GM23338 (cell line): ENCODE data around the gene THY1. TPM values are rescaled to one million over a fixed set of nuclear protein-coding genes. Genes with fewer than 3 reads are reported as not detected.
A peak's percentile ranks its signal among the peaks of the same experiment; 100 is the strongest.

Source experiments
- ATAC-seq: fragments of 200-7000 bp; cut with Tn5 transposase; 3 replicates; pipeline ENCODE4 v1.9.1; 2020
- DNase-seq: peaks from one replicate; pipeline ENCODE4 v3.0.0-alpha.2; 2015; ENCODE audit warnings: low spot score
- H2AFZ ChIP-seq: fragments of 200-600 bp; sonication (generic); 2 replicates; pipeline ENCODE4 v1.8.0; 2016; ENCODE audit warnings: antibody characterized with exemption, mild to moderate bottlenecking, moderate library complexity
- H3F3A ChIP-seq: fragments of 200-600 bp; sonication (generic); replicated peaks from 2 replicates; pipeline ENCODE4 v1.8.0; 2017; ENCODE audit warnings: antibody characterized with exemption, mixed run types, low read depth
- H3K27ac ChIP-seq: fragments of 200-600 bp; sonication (generic); 2 replicates; pipeline ENCODE4 v1.6.1; 2016; ENCODE audit warnings: low read depth
- H3K27me3 ChIP-seq: fragments of 200-600 bp; sonication (generic); 2 replicates; pipeline ENCODE4 v1.8.0; 2016; ENCODE audit warnings: mild to moderate bottlenecking, mixed run types, moderate library complexity; ENCODE audit not compliant: insufficient read depth
- H3K36me3 ChIP-seq: fragments of 200-600 bp; sonication (generic); 2 replicates; pipeline ENCODE4 v1.8.0; 2016; ENCODE audit warnings: mild to moderate bottlenecking; ENCODE audit not compliant: insufficient read depth
- H3K4me1 ChIP-seq: fragments of 200-600 bp; sonication (generic); 2 replicates; pipeline ENCODE4 v1.8.0; 2016; ENCODE audit warnings: mild to moderate bottlenecking, moderate library complexity; ENCODE audit not compliant: insufficient read depth
- H3K4me2 ChIP-seq: fragments of 200-600 bp; sonication (generic); 2 replicates; pipeline ENCODE4 v1.7.1; 2017; ENCODE audit warnings: mixed run types
- H3K4me3 ChIP-seq: fragments of 200-600 bp; sonication (generic); 2 replicates; pipeline ENCODE4 v1.6.1; 2016; ENCODE audit warnings: mixed run types
- H3K79me2 ChIP-seq: fragments of 200-600 bp; sonication (generic); replicated peaks from 2 replicates; pipeline ENCODE4 v1.8.0; 2017; ENCODE audit warnings: mild to moderate bottlenecking; ENCODE audit not compliant: insufficient read depth
- H3K9me2 ChIP-seq: fragments of 200-600 bp; sonication (generic); 2 replicates; pipeline ENCODE4 v1.8.0; 2017; ENCODE audit not compliant: insufficient read depth
- H4K20me1 ChIP-seq: fragments of 200-600 bp; sonication (generic); replicated peaks from 2 replicates; pipeline ENCODE4 v1.8.0; 2017; ENCODE audit warnings: mild to moderate bottlenecking; ENCODE audit not compliant: insufficient read depth
- H3K27ac Mint-ChIP-seq: 2 replicates; pipeline ENCODE4 v1.8.0; 2020; ENCODE audit warnings: inconsistent platforms, mild to moderate bottlenecking, moderate library complexity, mixed read lengths
- H3K27me3 Mint-ChIP-seq: 3 replicates; pipeline ENCODE4 v1.8.0; 2022; ENCODE audit warnings: low read depth, mild to moderate bottlenecking, moderate library complexity, mixed read lengths, inconsistent platforms; ENCODE audit not compliant: insufficient read depth, poor library complexity
- H3K36me3 Mint-ChIP-seq: 3 replicates; pipeline ENCODE4 v1.8.0; 2021; ENCODE audit warnings: low read depth, mild to moderate bottlenecking, inconsistent platforms, moderate library complexity, mixed read lengths
- H3K4me1 Mint-ChIP-seq: 3 replicates; pipeline ENCODE4 v1.8.0; 2020; ENCODE audit warnings: mild to moderate bottlenecking, inconsistent platforms, mixed read lengths
- H3K4me3 Mint-ChIP-seq: 3 replicates; pipeline ENCODE4 v1.8.0; 2021; ENCODE audit warnings: moderate library complexity, mild to moderate bottlenecking, inconsistent platforms, mixed read lengths
- H3K9me3 Mint-ChIP-seq: 3 replicates; pipeline ENCODE4 v1.8.0; 2020; ENCODE audit warnings: moderate library complexity, mild to moderate bottlenecking, inconsistent platforms, mixed read lengths
- CREB1 ChIP-seq: fragments of 250-450 bp; sonication (Bioruptor Pico); IDR thresholded peaks from 2 replicates; pipeline ENCODE4 v1.5.0; 2020; ENCODE audit warnings: low read depth, mild to moderate bottlenecking, moderate library complexity
- CTCF ChIP-seq, 2 experiments: fragments of 200-600 bp in 1 of 2; sonication (generic) in 1 of 2; conservative IDR thresholded peaks; 2 replicates each; pipeline versions ENCODE4 v1.5.1 to v1.6.1; 2016 to 2017; ENCODE audit warnings: antibody characterized with exemption in 2 of 2, low read depth in 2 of 2, mild to moderate bottlenecking in 2 of 2, moderate library complexity in 1 of 2
- EZH2 ChIP-seq: fragments of 200-600 bp; sonication (generic); IDR thresholded peaks from one replicate; pipeline ENCODE4 v1.8.0; 2017; ENCODE audit warnings: antibody characterized with exemption, mild to moderate bottlenecking, low read depth; ENCODE audit not compliant: unreplicated experiment
- EZH2phosphoT487 ChIP-seq: fragments of 200-600 bp; sonication (generic); IDR thresholded peaks from one replicate; pipeline ENCODE4 v1.8.1; 2018; ENCODE audit warnings: antibody characterized with exemption; ENCODE audit not compliant: unreplicated experiment
- NANOG ChIP-seq: IDR thresholded peaks from 2 replicates; pipeline ENCODE4 v1.6.1; 2016; ENCODE audit warnings: antibody characterized with exemption, borderline replicate concordance
- POLR2AphosphoS5 ChIP-seq: IDR thresholded peaks from 2 replicates; pipeline ENCODE4 v1.6.1; 2016; ENCODE audit warnings: antibody characterized with exemption, low read depth
- ZNF114 ChIP-seq: fragments of 250-450 bp; sonication (Bioruptor Pico); IDR thresholded peaks from 2 replicates; pipeline ENCODE4 v1.5.0; 2020; ENCODE audit warnings: mild to moderate bottlenecking, moderate library complexity
- ZNF331 ChIP-seq: fragments of 250-450 bp; sonication (Bioruptor Pico); IDR thresholded peaks from 2 replicates; pipeline ENCODE4 v1.5.0; 2020; ENCODE audit warnings: low read depth, mild to moderate bottlenecking, moderate library complexity
- ZNF462 ChIP-seq: fragments of 250-450 bp; sonication (Bioruptor Pico); IDR thresholded peaks from 2 replicates; pipeline ENCODE4 v1.5.0; 2020; ENCODE audit warnings: mild to moderate bottlenecking, moderate library complexity
- polyA plus RNA-seq: library from polyadenylated mRNA; unstranded; fragments of >200 nt; fragmentation: Nextera tagmentation; extraction: Ambion mirVana; gene quantifications from 2 replicates; pipeline ENCODE4 v1.2.1, GENCODE V29; 2016
- total RNA-seq: library from RNA; depleted of rRNA; stranded (reverse); fragments of >200 nt; shearing (Covaris generic); gene quantifications from 2 replicates; pipeline ENCODE4 v1.2.3, GENCODE V29; 2014

THY1 gene
- total and polyA plus RNA-seq, 2 experiments from 2014 or later: 490 to 597 TPM

DNA sequence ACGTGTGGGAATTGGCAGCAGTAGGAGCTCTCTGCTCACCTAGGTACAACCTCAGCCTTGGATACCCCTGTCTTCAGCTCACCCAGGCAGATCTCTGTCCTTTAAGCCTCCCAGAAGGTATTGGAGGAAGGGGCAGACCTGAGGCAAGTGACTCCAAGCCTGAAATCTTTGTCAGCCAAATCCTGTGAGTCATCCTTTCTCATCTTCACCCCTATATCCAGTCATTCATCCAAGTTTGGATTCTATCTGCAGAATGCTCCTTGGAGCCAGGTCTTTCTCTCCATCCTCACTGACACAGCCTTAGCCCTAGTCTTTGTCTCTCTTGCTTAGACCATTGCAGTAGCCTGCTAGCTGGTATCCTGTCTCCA, 10.4 kb upstream of the THY1 start (continued):
- no peak for TF ChIP-seq EZH2
- no peak for TF ChIP-seq CTCF (conservative IDR thresholded peaks at IDR 0.05; ENCODE audit: low read depth in 2 of 2)
- no peak for TF ChIP-seq NANOG
- no peak for TF ChIP-seq ZNF331 (CRISPR knock-in tag)
- TF ChIP-seq EZH2phosphoT487: no peak

DNA sequence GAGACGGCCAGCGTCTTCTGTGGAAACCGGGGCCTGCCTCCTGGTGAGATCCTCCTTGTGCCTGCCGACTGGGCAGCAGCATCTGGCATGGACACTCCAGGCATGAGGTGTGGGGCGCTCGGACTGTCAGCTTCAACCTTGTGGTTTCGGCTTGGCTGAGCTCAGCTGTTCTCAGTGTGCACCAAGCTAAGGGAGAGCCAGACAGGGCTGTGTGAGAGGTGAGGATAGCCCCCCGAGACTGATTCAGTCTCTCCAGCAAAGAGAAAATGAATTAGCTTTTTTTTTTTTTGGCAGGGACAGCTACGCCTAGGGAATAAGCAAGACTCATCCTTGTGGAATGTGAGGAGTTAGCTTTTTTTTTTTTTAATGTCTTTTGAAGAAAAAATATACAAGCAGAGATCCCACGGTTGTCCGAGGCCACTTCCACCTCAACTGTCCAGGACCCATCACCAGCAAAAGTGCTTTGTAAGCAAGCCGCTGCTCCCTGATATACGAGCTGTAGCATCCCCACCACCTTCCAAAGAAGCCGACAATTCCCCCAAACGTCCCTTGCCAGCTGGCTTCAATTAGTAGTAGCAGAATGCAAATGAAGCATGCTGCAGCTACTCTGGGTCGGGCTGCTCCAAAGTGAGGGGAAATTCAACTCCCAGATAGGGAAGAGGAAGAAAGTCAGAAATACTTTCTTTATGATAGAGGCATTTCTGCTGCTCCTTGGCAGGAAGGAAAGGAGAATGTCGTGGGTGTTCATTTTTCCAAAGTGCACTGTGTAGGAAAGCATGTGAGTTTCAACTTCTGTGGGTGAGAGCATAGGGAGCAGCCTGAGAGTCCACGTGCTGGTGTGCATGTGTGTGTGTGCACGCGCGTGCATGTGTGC, 9.7 kb upstream of the THY1 start:
- Mint-ChIP-seq H3K27ac (no peak overlapping the region), H3K9me3 (peaks cover 5% of the 10 kb centered on the region; the same call in 2 of the 3 replicates), H3K4me3 (no peak overlapping the region; the same call in 2 of the 3 replicates), H3K27me3 (peaks cover 22% of the 10 kb centered on the region), H3K4me1 (peaks cover 31% of the 10 kb centered on the region), H3K36me3 (peaks cover 5% of the 10 kb centered on the region)
- H4K20me1 ChIP-seq: no peaks in the 10 kb centered on the region
- H3K27ac ChIP-seq: no peak overlapping the region
- H3F3A ChIP-seq: no peaks in the 10 kb centered on the region
- H3K4me3 ChIP-seq: no peak overlapping the region
- H3K27me3 ChIP-seq: 0 out of 2 replicates have a peak, but pooled peaks cover 3% of the 10 kb centered on the region
- DNase-seq (peak; percentile 55), ATAC-seq (peak; percentile 75)
- H3K36me3 ChIP-seq: no peaks in the 10 kb centered on the region
- TF ChIP-seq NANOG (no peak), EZH2 (no peak), CREB1 (CRISPR knock-in tag) (no peak), ZNF114 (CRISPR knock-in tag) (no peak), ZNF331 (CRISPR knock-in tag) (no peak), CTCF (conservative IDR thresholded peaks at IDR 0.05; ENCODE audit: low read depth in 2 of 2) (no peak), POLR2AphosphoS5 (no peak), ZNF462 (CRISPR knock-in tag) (no peak)
- H3K79me2 ChIP-seq: no peaks in the 10 kb centered on the region
- peaks cover 17% of the 10 kb centered on the region for H3K4me1 ChIP-seq
- peak overlapping the region; percentile 68 for H2AFZ ChIP-seq
- peak overlapping the region; percentile 6; the same call in 1 of the 2 replicates for H3K4me2 ChIP-seq
- peaks cover 3% of the 10 kb centered on the region; the same call in 1 of the 2 replicates for H3K9me2 ChIP-seq
